NCI-H2196 (cell line): Measurements from ENCODE around the gene OR4D1.
"Not testable (repeated sequence)": the region's sequence is repeated elsewhere in the genome, so short reads cannot be mapped to it uniquely, and the experiment has no call there.

Experiments
- DNase-seq: peaks from one replicate; lab custom pipeline; 2025; ENCODE audit not compliant: unreplicated experiment; lab: John Stamatoyannopoulos, UW

The OR4D1 gene

DNA sequence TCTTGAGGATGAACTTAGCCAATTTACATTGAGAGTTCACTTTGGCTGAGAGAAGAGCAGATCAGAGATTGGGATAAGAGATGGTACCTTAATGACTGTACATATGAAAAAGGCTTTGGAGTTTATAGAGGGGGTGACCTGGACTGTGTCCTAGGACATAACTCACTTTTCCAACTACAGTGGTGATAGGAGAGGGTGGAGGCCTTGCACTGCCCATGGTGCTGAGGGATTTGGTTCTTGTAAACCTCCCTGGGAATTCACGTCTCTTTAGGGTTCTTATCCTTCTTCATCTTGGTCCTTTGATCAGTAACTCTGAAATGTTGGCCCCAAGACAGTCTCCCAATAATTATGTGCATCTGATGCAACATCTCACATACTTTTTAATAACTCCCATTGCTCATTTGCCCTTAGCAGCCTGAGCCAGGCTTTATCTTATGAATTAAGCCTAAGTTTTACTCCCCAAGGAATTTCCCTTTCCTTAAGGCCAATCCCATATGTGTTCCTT lies at the start of gene OR4D1:
Gene OR4D1, plus strand, starts transcription at position 455 of the 505 bp plus-strand sequence. CDS start 6,770 bp downstream, outside the sequence.
- DNase-seq = no peak

GRCh38 chr17:58100506-58100905 lies 47.7 kb upstream of the OR4D1 start:
- DNase-seq = no peak

DNA sequence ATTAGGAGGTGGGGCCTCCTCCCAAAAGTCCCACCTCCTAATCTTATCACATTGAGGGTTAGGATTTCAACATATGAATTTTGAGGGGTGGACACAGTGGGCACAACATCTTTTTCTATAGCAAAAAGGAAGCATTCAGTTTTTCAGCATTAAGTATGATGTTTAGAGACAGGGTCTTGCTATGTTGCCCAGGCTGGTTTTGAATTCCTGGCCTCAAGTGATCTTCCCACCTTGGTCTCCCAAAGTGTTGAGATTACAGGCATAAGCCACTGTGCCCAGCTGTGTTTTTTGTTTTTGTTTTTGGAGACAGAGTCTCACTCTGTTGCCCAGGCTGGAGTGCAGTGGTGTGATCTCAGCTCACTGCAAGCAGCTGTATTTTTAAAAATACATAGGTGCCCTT lies 46.3 kb upstream of the OR4D1 start:
- DNase-seq = not testable (repeated sequence)

GRCh38 chr17:58105093-58105492 lies 43.1 kb upstream of the OR4D1 start:
- no peak for DNase-seq

- no peak for DNase-seq
Measured at GRCh38 chr17:58107306-58107705, 40.9 kb upstream of the OR4D1 start.

DNA sequence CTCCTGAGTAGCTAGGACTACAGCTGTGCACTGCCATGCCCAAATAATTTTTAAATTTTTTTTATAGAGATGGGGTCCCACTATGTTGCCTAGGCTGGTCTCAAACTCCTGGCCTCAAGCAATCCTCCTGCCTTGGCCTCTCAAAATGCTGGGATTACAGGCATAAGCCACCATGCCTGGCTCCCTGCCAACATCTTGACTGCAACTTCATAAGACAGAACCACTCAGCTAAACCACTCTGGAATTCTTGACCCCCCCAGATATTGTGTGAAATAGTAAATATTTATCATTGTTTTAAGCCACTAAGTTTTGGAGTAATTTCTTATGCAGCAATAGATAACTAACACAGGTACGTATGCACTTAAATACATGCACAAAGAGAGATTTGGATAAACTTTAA lies 39.0 kb upstream of the OR4D1 start:
- no peak for DNase-seq

DNA sequence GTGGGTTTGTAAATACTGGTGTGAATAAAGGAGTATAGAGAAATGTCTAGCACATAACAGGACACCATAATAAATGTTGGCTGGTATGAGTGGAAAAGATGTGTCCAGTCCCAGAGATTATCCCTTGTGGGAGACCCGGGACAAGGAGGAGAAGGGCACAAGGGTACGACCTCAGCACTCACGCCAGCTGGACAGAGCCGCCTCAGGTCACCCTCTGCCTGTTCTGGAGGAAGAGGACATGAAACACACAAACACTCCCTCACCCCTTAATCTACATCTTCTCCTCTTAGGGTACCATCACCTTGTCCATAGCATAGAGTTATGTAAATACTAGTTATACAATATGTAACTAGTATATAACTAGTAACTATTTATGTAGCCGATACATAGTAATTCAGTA lies 38.2 kb upstream of the OR4D1 start:
- no peak for DNase-seq

GRCh38 chr17:58111676-58112075 lies 36.5 kb upstream of the OR4D1 start:
- DNase-seq = no peak

- peak; percentile 84 for DNase-seq
Measured at GRCh38 chr17:58112970-58113631, 35.1 kb upstream of the OR4D1 start.

GRCh38 chr17:58113947-58114346 lies 34.2 kb upstream of the OR4D1 start:
- no peak for DNase-seq

- no peak for DNase-seq
Measured at GRCh38 chr17:58117382-58117781, 30.8 kb upstream of the OR4D1 start.

DNA sequence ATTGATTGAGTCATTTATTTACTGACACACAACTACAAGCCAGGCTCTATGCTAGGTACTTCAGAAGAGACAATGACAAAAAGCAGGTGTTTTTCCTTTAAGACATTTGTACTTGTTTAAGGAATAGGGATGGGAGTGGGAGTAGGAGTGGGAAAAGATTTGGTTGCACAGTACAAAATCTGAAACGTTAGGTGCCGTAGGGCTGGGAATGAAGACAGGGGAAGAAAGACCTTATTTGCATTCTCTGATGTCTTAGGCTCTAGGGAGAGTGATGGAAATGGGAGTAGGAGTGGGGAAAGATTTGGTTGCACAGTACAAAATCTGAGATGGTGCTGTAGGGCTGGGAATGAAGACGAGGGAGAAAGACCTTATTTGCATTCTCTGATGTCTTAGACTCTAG lies 28.7 kb upstream of the OR4D1 start:
- no peak for DNase-seq

- DNase-seq = no peak
Measured at GRCh38 chr17:58120195-58120822, 27.9 kb upstream of the OR4D1 start.

DNA sequence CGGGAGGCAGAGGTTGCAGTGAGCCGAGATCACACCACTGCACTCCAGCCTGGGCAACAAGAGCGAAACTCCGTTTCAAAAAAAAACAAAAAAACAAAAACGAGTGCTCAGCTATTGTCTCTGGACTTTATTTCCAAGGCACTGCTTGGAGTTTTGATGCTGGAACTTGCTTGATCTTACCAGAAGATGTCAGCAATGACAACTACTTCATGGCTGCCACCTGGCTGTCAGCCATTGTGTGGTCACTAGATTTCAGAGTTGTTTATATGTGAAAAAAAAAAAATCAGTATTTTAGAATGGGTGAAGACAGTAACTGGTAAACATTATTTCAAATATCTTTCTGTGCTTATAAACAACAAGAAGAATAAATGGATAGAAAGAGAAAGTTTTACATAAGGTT lies 26.3 kb upstream of the OR4D1 start:
- peak; percentile 56 for DNase-seq

- no peak for DNase-seq
Measured at GRCh38 chr17:58127846-58128245, 20.3 kb upstream of the OR4D1 start.

- DNase-seq = not testable (repeated sequence)
Measured at GRCh38 chr17:58132697-58133096, 15.5 kb upstream of the OR4D1 start.

DNA sequence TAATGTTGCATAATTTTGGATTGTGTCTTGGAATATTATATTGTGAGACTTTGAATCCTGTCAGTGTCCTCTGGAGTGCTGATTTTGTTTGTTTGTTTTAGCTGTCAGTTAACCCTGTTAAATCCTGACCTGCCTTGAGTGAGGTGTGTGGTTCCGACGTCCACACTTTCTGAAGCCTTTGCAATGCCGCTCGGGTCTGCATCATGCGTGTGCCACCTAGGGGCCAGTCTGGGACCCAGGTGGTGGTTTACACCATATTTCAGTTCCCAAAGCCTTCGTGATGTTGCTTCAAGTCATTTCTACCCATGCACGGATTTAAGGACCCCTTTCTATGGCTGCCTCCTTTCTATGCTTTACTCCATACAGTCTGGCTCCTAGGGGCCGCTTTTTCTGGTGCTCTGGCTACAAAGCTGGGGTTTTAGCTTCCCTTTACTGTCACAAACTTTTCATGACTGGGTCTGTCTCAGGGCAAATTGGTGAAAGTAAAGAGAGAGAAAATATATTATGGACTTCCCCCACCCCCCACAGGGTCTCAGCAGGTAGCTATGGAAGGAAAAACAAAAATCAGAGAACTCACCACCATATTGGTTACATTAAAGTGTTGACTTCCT lies 11.4 kb upstream of the OR4D1 start:
- no peak for DNase-seq

DNA sequence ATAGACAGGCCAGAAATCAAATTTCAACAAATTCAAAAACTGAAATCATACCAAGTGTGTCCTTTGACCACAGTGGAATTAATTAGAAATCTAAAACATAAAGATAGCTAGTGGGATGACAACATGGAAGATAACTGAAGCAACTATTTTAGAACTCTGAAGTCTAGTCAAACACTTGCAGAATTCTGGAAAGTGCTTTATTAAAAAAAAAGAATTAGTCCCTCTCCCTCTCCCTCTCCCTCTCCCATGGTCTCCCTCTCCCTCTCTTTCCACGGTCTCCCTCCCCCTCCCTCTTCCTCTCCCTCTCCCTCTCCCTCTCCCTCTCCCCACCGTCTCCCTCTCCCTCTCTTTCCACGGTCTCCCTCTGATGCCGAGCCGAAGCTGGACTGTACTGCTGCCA lies 6.7 kb upstream of the OR4D1 start:
- no peak for DNase-seq

GRCh38 chr17:58143335-58143734 lies 4.8 kb upstream of the OR4D1 start:
- DNase-seq = not testable (repeated sequence)

DNA sequence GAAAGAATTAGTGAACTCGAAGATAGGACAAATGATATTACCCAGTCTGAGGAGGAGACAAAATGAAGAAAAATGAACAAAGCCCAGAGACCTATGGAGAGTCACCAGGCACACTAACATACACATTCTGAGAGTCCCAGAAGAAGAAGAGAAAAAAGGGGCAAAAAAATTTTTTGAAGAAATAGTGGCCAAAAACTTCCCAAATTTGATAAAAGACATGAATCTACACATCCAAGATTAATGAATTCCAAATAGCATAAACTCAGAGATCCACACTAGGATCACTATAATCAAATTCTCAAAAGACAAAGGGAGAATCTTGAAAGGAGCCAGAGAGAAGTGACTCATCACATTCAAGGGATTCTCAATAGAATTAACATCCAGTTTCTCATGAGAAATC lies 3.4 kb upstream of the OR4D1 start:
- no peak for DNase-seq

- no peak for DNase-seq
Measured at GRCh38 chr17:58148609-58149008, 425 bp downstream of the OR4D1 start.

- no peak for DNase-seq
Measured at GRCh38 chr17:58150394-58150793, 2.2 kb downstream of the OR4D1 start.
